CD4-positive, alpha-beta T cell treated with Interleukin-15 for 1 hour (primary cell): ENCODE results near the gene GOLGA6D.
"Not testable (repeated sequence)": the region's sequence is repeated elsewhere in the genome, so short reads cannot be mapped to it uniquely, and the experiment has no call there.

Source experiments
- DNase-seq: peaks from one replicate; pipeline ENCODE4 v3.0.0-alpha.2; 2020

Gene GOLGA6D

DNA sequence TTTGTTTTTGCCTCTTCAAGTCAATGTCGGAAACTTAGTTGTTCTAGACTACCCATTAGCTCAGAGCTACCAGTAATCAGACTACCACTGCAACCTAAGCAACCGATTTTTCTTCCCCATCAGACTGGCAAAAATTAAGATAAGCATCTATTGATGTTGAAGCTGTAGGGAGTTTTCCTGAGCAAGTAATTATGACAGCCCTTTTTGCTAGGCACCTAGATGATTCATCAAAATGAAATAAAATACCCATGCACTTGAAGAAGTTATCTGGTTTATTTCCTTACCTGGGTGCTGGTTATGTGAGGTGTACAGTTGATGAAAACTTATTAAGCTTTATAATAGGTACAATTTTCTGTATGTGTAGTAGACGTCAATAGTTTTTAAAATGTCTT lies 52.7 kb downstream of the GOLGA6D start:
- DNase-seq: no peak

DNA sequence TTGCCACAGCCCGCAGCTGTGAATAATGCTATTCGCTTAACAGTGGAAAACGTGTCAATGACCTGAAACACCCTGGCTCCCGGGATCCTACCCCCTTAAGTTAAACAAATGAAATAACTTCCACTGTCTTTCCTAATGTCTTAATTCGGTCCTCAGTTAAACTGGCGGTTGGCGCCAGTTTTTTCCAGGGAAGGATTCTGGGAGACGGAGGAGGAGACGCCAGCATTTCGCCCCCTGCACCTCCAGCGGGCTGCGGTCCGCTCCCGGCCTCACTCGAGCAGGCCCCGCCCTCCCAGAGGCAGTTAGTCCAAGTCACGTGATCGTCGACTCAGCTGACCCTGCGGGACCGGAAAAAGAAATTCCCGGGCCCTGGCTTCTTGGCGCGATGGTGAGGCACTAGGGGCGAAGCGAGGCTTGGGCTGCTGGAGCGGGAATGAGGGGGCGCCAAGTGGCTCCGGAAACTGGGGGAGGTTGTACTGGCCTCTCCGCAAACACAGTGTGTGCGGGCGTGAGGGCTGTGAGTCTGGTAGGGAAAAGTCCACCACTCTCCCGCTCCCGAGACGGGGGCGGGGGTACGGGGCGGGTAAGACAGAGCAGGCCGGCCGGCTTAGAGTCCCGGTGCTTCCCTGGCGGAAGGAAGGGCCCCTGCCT lies 53.2 kb downstream of the GOLGA6D start, which contains the start of gene COMMD4:
COMMD4 (plus strand) TSS at position 359 of the 651 bp plus-strand sequence; CDS start at position 386, 27 bp downstream.
- DNase-seq: peak; percentile 65

- DNase-seq: no peak
Measured at GRCh38 chr15:75338661-75339240, 56.1 kb downstream of the GOLGA6D start.

DNA sequence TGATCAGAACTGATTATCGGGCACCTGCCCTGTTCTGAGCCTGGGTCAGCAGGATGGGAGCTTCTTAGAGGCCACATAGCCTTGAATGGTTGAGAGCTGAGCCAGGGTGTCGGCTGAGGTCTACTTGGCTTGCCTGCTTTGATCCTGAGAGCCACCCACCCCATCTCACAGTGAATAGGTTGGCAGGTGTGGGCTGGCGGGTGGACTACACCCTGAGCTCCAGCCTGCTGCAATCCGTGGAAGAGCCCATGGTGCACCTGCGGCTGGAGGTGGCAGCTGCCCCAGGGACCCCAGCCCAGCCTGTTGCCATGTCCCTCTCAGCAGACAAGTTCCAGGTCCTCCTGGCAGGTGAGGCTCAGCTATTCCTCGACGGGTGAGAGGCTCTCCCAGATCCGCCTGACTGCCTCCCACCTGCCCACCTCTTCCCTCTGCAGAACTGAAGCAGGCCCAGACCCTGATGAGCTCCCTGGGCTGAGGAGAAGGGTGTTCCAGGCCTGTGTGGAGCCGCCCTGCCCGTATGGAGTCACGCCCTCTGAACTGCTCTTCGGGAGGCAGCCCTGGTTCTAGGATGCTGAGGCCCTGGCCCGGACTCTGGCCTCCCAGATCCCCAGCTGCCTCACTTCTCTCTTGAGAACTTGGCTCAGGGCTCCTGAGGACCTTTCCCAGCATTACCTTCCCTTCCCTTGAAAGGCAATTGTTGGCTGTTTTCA lies 57.1 kb downstream of the GOLGA6D start:
- DNase-seq: no peak

GRCh38 chr15:75342221-75342620 lies 59.6 kb downstream of the GOLGA6D start:
- no peak for DNase-seq

- DNase-seq: not testable (repeated sequence)
Measured at GRCh38 chr15:75343953-75344352, 61.3 kb downstream of the GOLGA6D start.
